LNCaP clone FGC (cell line): ENCODE results near the gene FITM1.

Experiments used
- DNase-seq: peaks from one replicate; pipeline ENCODE4 v3.0.0-alpha.2; 2011; ENCODE audit warnings: low read depth
- H3K4me3 ChIP-seq: 2 replicates; pipeline ENCODE4 v1.5.1; 2011; ENCODE audit warnings: mild to moderate bottlenecking, low read depth, low read length, control low read depth
- TF ChIP-seq, protein P1 (sequence below): IDR thresholded peaks from 2 replicates; pipeline ENCODE4 v1.5.1; 2012; ENCODE audit warnings: mild to moderate bottlenecking; ENCODE audit not compliant: control insufficient read depth, insufficient read depth; ENCODE audit errors: extremely low read depth

The FITM1 gene, protein sequence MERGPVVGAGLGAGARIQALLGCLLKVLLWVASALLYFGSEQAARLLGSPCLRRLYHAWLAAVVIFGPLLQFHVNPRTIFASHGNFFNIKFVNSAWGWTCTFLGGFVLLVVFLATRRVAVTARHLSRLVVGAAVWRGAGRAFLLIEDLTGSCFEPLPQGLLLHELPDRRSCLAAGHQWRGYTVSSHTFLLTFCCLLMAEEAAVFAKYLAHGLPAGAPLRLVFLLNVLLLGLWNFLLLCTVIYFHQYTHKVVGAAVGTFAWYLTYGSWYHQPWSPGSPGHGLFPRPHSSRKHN

DNA sequence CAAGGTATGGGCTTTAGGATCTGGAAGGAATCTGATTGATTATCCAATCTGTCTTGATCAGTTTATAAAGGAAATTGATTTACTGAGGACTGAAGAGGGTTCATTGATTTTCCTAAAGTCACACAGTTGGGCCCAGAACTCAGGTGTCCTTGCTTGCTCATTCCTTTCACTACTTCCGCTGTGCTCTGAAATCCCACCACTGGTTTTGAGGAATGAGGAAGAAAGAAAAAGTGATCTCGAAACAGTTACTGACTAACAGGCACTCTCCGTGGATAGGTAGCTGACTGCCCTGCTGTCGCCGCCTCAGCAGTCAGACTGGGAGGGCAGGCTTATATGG is at the start of gene FITM1:
Gene FITM1 (plus strand): TSS at position 280 of the 337 bp plus-strand sequence. CDS start 905 bp downstream, outside the sequence.
- TF ChIP-seq, protein P1, sequence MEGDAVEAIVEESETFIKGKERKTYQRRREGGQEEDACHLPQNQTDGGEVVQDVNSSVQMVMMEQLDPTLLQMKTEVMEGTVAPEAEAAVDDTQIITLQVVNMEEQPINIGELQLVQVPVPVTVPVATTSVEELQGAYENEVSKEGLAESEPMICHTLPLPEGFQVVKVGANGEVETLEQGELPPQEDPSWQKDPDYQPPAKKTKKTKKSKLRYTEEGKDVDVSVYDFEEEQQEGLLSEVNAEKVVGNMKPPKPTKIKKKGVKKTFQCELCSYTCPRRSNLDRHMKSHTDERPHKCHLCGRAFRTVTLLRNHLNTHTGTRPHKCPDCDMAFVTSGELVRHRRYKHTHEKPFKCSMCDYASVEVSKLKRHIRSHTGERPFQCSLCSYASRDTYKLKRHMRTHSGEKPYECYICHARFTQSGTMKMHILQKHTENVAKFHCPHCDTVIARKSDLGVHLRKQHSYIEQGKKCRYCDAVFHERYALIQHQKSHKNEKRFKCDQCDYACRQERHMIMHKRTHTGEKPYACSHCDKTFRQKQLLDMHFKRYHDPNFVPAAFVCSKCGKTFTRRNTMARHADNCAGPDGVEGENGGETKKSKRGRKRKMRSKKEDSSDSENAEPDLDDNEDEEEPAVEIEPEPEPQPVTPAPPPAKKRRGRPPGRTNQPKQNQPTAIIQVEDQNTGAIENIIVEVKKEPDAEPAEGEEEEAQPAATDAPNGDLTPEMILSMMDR = no peak
- no peak within 1 kb of the TSS for H3K4me3 ChIP-seq
- DNase-seq = no peak

DNA sequence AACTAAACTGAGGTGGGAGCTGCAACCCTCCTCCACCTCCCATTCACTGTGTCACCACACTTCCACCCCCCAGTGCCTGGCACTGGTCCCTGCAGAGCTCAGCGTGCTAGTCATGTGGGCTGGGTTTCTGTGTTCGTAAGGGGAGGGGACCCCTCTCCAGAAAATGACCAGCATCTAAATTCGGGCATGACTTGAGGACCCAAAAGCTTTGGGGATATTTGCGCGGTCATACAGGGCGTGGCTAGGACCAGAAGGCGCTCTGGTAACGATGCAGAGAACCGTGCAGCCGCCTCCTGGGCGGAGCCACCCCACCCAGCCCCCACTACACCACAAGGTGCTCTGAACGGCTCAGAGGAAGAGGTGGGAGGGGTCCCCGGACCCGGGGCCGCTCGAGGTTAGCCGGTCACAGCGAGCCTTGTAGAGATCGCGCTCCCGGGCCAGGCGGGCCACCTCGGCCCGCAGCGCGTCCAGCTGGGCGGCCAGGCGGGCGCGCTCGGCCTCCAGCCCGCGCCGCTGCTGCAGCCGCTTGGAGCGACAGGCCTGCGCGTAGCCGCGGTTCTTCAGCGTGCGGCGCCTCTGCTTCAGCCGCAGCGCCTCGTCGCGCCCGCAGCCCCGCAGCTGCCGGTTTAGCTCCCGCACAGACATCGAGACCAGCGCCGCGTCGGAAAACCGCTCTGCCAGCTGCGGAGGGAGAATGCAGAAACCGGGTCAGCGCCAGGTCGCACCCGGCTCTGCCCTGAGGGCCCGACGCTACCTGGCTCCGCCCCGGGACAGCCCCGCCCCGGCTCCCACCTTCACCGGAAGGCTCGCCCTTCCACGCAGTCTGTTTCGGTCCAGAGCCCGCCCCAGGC is 49.3 kb upstream of the FITM1 start:
- peak overlapping the region; percentile 54 for H3K4me3 ChIP-seq
- TF ChIP-seq, protein P1 = no peak
- DNase-seq = no peak

DNA sequence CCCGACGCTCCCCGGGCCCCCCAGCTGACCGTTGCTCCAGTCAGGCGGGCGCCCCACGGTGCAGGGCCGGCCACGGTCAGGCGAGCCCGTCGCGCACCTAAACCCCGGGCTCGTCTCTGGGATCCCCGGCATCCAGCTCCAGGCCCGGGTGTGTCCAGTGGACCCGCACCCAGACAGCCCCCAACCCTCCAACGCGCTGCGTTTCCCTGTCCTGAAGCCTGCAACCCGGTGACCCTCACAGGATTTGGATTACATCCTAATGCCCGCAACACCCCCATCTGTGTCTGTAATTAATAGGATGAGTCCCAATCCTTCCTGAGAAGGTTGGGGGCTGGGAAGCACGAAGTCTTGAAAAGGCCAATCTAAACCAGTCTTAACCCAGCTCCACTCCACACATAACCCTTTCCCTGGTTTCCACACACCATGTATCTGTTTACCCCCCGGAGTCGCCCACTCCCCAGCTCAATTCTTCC is 48.7 kb upstream of the FITM1 start:
- no peak for DNase-seq
- peak overlapping the region; percentile 54 for H3K4me3 ChIP-seq
- TF ChIP-seq, protein P1 = no peak

DNA sequence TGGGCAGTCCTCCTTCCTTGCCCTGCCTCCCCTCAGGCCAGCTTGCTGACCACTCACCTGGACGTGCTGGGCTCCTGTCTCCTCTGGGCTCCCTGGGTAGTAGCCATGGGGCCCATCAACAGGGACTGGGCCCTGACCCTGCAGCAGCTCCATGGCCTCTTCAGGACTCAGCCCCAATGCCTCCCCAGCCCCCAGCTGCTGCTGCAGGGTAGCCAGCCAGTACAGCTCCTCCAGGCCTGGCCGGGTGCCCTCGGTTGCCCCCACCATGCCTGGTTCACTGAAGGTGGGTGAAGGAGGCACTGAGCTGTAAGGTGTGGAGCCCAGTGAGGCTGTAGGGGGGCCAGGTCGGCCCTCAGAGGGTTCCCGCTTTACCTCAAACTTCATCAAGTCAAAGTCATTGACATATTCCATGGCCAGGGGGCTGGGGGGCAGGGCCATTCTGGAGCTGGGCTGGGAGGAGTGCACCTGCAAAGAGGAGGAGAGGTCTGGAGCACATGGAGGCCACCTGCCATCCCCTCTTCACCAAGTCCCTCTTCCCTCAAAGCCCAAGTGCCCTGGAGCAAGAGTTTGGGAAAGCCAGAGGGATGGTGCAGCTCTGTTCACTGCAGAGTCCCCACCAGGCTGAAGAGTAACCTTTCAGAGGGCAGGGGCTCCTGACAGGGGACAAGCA is 47.9 kb upstream of the FITM1 start:
- DNase-seq = no peak
- no peak overlapping the region for H3K4me3 ChIP-seq
- TF ChIP-seq, protein P1 = no peak

DNA sequence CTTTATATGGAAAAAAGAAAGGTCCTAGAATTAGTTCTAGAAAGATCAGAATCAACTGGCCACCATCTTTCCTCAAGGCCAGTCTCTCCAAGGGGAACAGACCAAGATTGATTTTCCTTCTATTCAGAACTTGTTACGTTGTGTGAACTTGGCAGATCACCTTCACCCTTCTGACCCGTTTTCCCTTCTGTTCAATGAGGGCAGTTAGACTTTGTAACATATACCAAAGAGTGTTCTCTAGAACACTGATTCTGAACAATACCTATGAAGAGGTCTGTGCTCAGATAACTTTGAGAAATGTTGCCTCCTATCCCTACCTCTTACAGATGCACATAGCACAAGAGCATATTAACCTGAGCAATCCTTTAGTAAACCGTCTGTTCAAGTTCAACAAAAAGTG is 47.0 kb upstream of the FITM1 start:
- no peak for DNase-seq
- TF ChIP-seq, protein P1 = no peak
- no peak overlapping the region for H3K4me3 ChIP-seq

DNA sequence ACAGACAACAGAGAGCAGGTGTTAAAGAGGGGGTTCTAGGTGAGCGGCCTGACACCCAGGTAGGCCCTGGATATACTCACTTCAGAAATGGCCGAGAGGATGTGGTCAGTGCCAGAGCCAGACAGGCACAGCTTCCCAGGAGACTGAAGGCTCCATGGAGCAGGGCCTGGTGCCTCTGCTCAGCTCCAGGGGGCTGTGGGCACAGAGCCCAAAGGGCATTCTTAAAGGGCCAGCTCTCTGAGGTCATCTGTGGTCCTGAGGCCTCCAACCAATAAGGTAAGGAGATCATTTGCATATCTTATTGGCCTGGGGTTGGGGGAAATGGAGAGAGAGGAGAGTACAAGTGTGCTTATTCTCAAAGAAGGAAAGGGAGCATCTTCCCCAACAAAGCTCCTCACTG is 46.0 kb upstream of the FITM1 start:
- H3K4me3 ChIP-seq = no peak overlapping the region
- no peak for DNase-seq
- TF ChIP-seq, protein P1 = no peak
